HG03066 (cell line): ENCODE results near the gene C19orf33.
"Not testable (repeated sequence)": the region's sequence is repeated elsewhere in the genome, so short reads cannot be mapped to it uniquely, and the experiment has no call there.

Source experiments
- ATAC-seq: cut with Tn5 transposase; IDR thresholded peaks from one replicate; pipeline ENCODE4 v1.9.1; 2021; ENCODE audit warnings: low read depth; ENCODE audit not compliant: unreplicated experiment

Gene C19orf33

GRCh38 chr19:38303517-38304351 is at the start of gene C19orf33:
C19orf33 (plus strand) TSS chr19:38304251; CDS start chr19:38304262, 11 bp downstream.
- no peak for ATAC-seq

- ATAC-seq, result no peak
Measured at GRCh38 chr19:38255383-38256014, 48.6 kb upstream of the C19orf33 start.

GRCh38 chr19:38261942-38262341 is 42.1 kb upstream of the C19orf33 start:
- ATAC-seq, result not testable (repeated sequence)

- ATAC-seq, result no peak
Measured at GRCh38 chr19:38262585-38263268, 41.3 kb upstream of the C19orf33 start.

GRCh38 chr19:38263689-38264485 is 40.2 kb upstream of the C19orf33 start:
- no peak for ATAC-seq

- ATAC-seq, result no peak
Measured at GRCh38 chr19:38264486-38265212, 39.4 kb upstream of the C19orf33 start, which contains the start of gene SPINT2. SPINT2 (plus strand) TSS chr19:38264573; CDS start chr19:38264893, 320 bp downstream.

GRCh38 chr19:38265213-38265861 is 38.7 kb upstream of the C19orf33 start:
- no peak for ATAC-seq

- ATAC-seq, result no peak
Measured at GRCh38 chr19:38265921-38266429, 38.1 kb upstream of the C19orf33 start.

- no peak for ATAC-seq
Measured at GRCh38 chr19:38266981-38267597, 37.0 kb upstream of the C19orf33 start.

GRCh38 chr19:38267761-38268483 is 36.1 kb upstream of the C19orf33 start:
- ATAC-seq, result no peak

GRCh38 chr19:38268539-38268938 is 35.5 kb upstream of the C19orf33 start:
- ATAC-seq, result no peak

- ATAC-seq, result no peak
Measured at GRCh38 chr19:38270587-38271167, 33.4 kb upstream of the C19orf33 start.

GRCh38 chr19:38273499-38273898 is 30.6 kb upstream of the C19orf33 start:
- ATAC-seq, result no peak

GRCh38 chr19:38274739-38275138 is 29.3 kb upstream of the C19orf33 start:
- no peak for ATAC-seq

- no peak for ATAC-seq
Measured at GRCh38 chr19:38276942-38277517, 27.0 kb upstream of the C19orf33 start.

GRCh38 chr19:38277549-38277948 is 26.5 kb upstream of the C19orf33 start:
- no peak for ATAC-seq

GRCh38 chr19:38277969-38278680 is 25.9 kb upstream of the C19orf33 start:
- no peak for ATAC-seq
